ENCODE measurements around the gene OR2A12.

The OR2A12 gene

GRCh38 chr7:144142187-144142586 is 56.1 kb downstream of the OR2A12 start:
- no peak overlapping the region for H3K4me3 Mint-ChIP-seq
- no peaks in the 10 kb centered on the region for H3K4me1 Mint-ChIP-seq
- H3K36me3 Mint-ChIP-seq, result no peaks in the 10 kb centered on the region
- no peak for ATAC-seq
- no peaks in the 10 kb centered on the region for H3K27me3 Mint-ChIP-seq
- no peak overlapping the region for H3K27ac Mint-ChIP-seq
- peaks cover 7% of the 10 kb centered on the region for H3K9me3 Mint-ChIP-seq

- H3K4me1 Mint-ChIP-seq, result no peaks in the 10 kb centered on the region
- no peak overlapping the region for H3K4me3 Mint-ChIP-seq
- H3K27ac Mint-ChIP-seq, result no peak overlapping the region
Measured at GRCh38 chr7:144144426-144144825, 58.3 kb downstream of the OR2A12 start.

GRCh38 chr7:144148224-144148827 is 62.2 kb downstream of the OR2A12 start:
- Mint-ChIP-seq H3K9me3 (peaks cover 25% of the 10 kb centered on the region), H3K4me1 (no peaks in the 10 kb centered on the region), H3K36me3 (peaks cover 13% of the 10 kb centered on the region), H3K27me3 (peaks cover 19% of the 10 kb centered on the region), H3K27ac (no peak overlapping the region), H3K4me3 (no peak overlapping the region)
- no peak for ATAC-seq

More at GRCh38 chr7:144144426-144144825, 58.3 kb downstream of the OR2A12 start:
- Mint-ChIP-seq H3K9me3 (peaks cover 23% of the 10 kb centered on the region), H3K36me3 (peaks cover 13% of the 10 kb centered on the region), H3K27me3 (no peaks in the 10 kb centered on the region)
- no peak for ATAC-seq

Measured in stimulated activated memory B cell treated with anti-CD40 and anti-IgM and Interleukin-4, amounts not matched to agents 10 μg/mL and 1 μg/mL and 100 μg/mL, for 72 hours (primary cell).